Measurements from ENCODE around the gene MRPS24. TPM values are rescaled to one million over a fixed set of nuclear protein-coding genes. Genes with fewer than 3 reads are reported as not detected.

MRPS24 gene
- total RNA-seq, 1 experiment from 2014 or later = 116 TPM

- no peak overlapping the region for H3K14ac ChIP-seq (ENCODE audit: insufficient read depth, low read length)
- no peak overlapping the region for H2AK5ac ChIP-seq (ENCODE audit: insufficient read length, low read length)
- no peak for TF ChIP-seq CTCF (conservative IDR thresholded peaks at IDR 0.05)
- H3K9ac ChIP-seq (ENCODE audit: extremely low read depth, insufficient read length, low read length) = no peak overlapping the region
- H3K4me1 ChIP-seq (ENCODE audit: insufficient read depth, low read length) = no peaks in the 10 kb centered on the region
- no peaks in the 10 kb centered on the region for H3K79me2 ChIP-seq (ENCODE audit: insufficient read depth, low read length)
- no peak overlapping the region for H3K4me2 ChIP-seq (ENCODE audit: insufficient read depth, insufficient read length, low read length)
- no peak overlapping the region for H3K23ac ChIP-seq (ENCODE audit: insufficient read length, low read depth, low read length)
- WGBS (ENCODE audit: extremely low coverage, insufficient read length, low lambda C conversion rate) = no CpG with 5 or more reads among the region's 8 CpGs
- H4K91ac ChIP-seq (ENCODE audit: insufficient read length, low read depth, low read length) = no peak overlapping the region
- H3K27ac ChIP-seq (ENCODE audit: insufficient read length, low read depth, low read length) = no peak overlapping the region
- no peak overlapping the region for H4K8ac ChIP-seq (replicated peaks; ENCODE audit: insufficient read length, low read depth, low read length)
- H2BK5ac ChIP-seq (ENCODE audit: insufficient read length, low read length) = no peak overlapping the region
- H3K79me1 ChIP-seq (ENCODE audit: insufficient read depth, low read depth, low read length, poor library complexity, severe bottlenecking) = no peaks in the 10 kb centered on the region
- no peaks in the 10 kb centered on the region for H3K9me3 ChIP-seq (ENCODE audit: control insufficient read depth, low read depth, low read length)
- H2AFZ ChIP-seq (ENCODE audit: low read length) = no peak overlapping the region
- no peak overlapping the region for H3K56ac ChIP-seq (ENCODE audit: insufficient read length, low read depth, low read length)
- Mint-ChIP-seq H3K27ac (no peak overlapping the region), H3K36me3 (ENCODE audit: insufficient read depth in 1 of 3, low read depth in 3 of 3) (peaks cover 0 to 4% (median 0%) of the 10 kb centered on the region in 3 experiments; a peak in 1 of 7 replicates), H3K27me3 (ENCODE audit: low read depth) (no peaks in the 10 kb centered on the region), H3K4me1 (peaks cover 0 to 2% of the 10 kb centered on the region in 2 experiments; a peak in 1 of 4 replicates), H3K9me3 (no peaks in the 10 kb centered on the region), H3K4me3 (no peak overlapping the region)
- H3K27me3 ChIP-seq (ENCODE audit: insufficient read depth, low read length) = no peaks in the 10 kb centered on the region
- H3K18ac ChIP-seq (ENCODE audit: insufficient read length, low read depth, low read length) = no peak overlapping the region
- H3T11ph ChIP-seq (ENCODE audit: low read length) = no peak overlapping the region
- no peak overlapping the region for H2BK120ac ChIP-seq (ENCODE audit: low read depth, low read length, poor library complexity, severe bottlenecking)
- no peaks in the 10 kb centered on the region for H4K20me1 ChIP-seq (ENCODE audit: control insufficient read depth, insufficient read depth, insufficient read length)
- no peak overlapping the region for H3K4ac ChIP-seq (ENCODE audit: low read depth, low read length)
- no peak overlapping the region for H2BK12ac ChIP-seq (ENCODE audit: insufficient read length, low read depth, low read length)
- H2BK15ac ChIP-seq (ENCODE audit: low read depth, low read length) = no peak overlapping the region
- no peak overlapping the region for H2BK20ac ChIP-seq (ENCODE audit: low read depth, low read length, poor library complexity, severe bottlenecking)
- no peak for DNase-seq
- no peak overlapping the region for H4K5ac ChIP-seq (ENCODE audit: insufficient read length, low read depth, low read length)
- no peaks in the 10 kb centered on the region for H3K23me2 ChIP-seq (ENCODE audit: insufficient read length, low read depth, low read length, poor library complexity, severe bottlenecking)
Measured at GRCh38 chr7:43895847-43896415, 26.6 kb upstream of the MRPS24 start.
